Endothelial cell of umbilical vein (primary cell): ENCODE data around the gene MLC1.

Experiments used
- CTCF ChIP-seq, 2 donors: IDR thresholded peaks; 1 replicate in 1 of 2; 2 replicates in 1 of 2; pipeline ENCODE4 v1.5.1; 2011; ENCODE audit warnings: low read length in 2 of 2, mild to moderate bottlenecking in 2 of 2, moderate library complexity in 2 of 2, control low read depth in 1 of 2, inconsistent platforms in 1 of 2, low read depth in 1 of 2; ENCODE audit not compliant: insufficient read depth in 1 of 2; ENCODE audit errors: extremely low read depth in 1 of 2
- EZH2 ChIP-seq: IDR thresholded peaks from 2 replicates; pipeline ENCODE4 v1.6.1; 2012; ENCODE audit warnings: borderline replicate concordance, low read depth, mild to moderate bottlenecking, moderate library complexity, low read length, inconsistent platforms; ENCODE audit not compliant: severe bottlenecking
- POLR2A ChIP-seq: IDR thresholded peaks from 2 replicates; pipeline ENCODE4 v1.6.1; 2012; ENCODE audit warnings: low read depth, mild to moderate bottlenecking, control low read depth, low read length
- POLR2AphosphoS5 ChIP-seq: IDR thresholded peaks from 2 replicates; pipeline ENCODE4 v1.6.1; 2012; ENCODE audit warnings: low read depth, mild to moderate bottlenecking, control low read depth, low read length, moderate library complexity; ENCODE audit not compliant: insufficient read depth

DNA sequence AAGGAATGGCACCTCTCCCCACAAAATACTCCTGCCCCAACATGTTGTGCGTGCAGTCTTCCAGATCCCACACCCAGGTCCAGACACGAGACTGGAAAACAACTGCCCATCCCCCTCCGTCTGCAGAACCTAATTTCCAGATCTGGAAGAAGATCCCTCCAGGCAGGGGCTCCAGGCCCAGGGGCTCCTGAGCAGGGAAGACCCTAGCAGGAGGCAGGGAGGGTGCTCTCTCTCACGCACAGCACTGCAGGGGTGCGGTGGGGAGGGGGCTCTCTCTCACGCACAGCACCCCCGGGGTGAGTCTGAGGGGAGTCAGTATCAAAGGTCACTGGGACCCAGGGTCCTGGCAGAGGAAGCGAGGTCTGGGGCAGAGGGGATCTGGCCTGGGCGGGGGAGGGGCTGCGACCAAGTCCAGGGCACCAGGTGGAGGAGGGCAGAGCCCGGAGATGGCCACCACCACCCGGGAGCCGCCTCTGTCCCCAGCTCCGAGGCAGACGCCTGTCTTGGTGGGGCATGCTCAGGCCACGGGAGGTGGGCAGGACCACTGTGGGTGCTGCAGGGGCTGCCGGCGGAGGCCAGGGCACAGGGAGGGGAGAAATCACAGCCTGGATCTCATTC is 1.7 kb downstream of the MLC1 start:
- TF ChIP-seq CTCF (IDR thresholded peaks at IDR 0.05; ENCODE audit: extremely low read depth in 1 of 2, insufficient read depth in 1 of 2, low read depth in 1 of 2, low read length in 2 of 2), result no peak
- no peak for TF ChIP-seq POLR2A
- no peak for TF ChIP-seq POLR2AphosphoS5
- TF ChIP-seq EZH2, result no peak
